Activated B cell treated with CpG ODN at 0.5 μM for 24 hours (primary cell): ENCODE results near the gene RPL18. TPM values are rescaled to one million over a fixed set of nuclear protein-coding genes. Genes with fewer than 3 reads are reported as not detected.
"Not testable (repeated sequence)": the region's sequence is repeated elsewhere in the genome, so short reads cannot be mapped to it uniquely, and the experiment has no call there.

Source experiments
- ATAC-seq: fragments of 200-7000 bp; cut with Tn5 transposase; one replicate; pipeline ENCODE4 v1.10.0; 2021; ENCODE audit warnings: low read depth, mild to moderate bottlenecking, moderate library complexity
- CTCF ChIA-PET: fragments of 350-600 bp; sonication (Branson Sonifier 250); formaldehyde crosslinking; loops from one replicate; lab custom pipeline; 2021; ENCODE audit warnings: antibody characterized with exemption; lab: Charles Lee
- POLR2A ChIA-PET: fragments of 350-600 bp; sonication (Branson Sonifier 250); formaldehyde crosslinking; loops from one replicate; lab custom pipeline; 2021; ENCODE audit warnings: antibody characterized with exemption; lab: Charles Lee
- DNase-seq: peaks from one replicate; pipeline ENCODE4 v3.0.0; 2022
- H3K27ac Mint-ChIP-seq: one replicate; pipeline ENCODE4 v1.8.0; 2020; ENCODE audit warnings: mixed read lengths
- H3K27me3 Mint-ChIP-seq: one replicate; pipeline ENCODE4 v1.8.0; 2021; ENCODE audit warnings: mixed read lengths
- H3K36me3 Mint-ChIP-seq: one replicate; pipeline ENCODE4 v1.8.0; 2021; ENCODE audit warnings: low read depth, mixed read lengths
- H3K4me1 Mint-ChIP-seq: one replicate; pipeline ENCODE4 v1.8.0; 2021; ENCODE audit warnings: mixed read lengths
- H3K4me3 Mint-ChIP-seq: one replicate; pipeline ENCODE4 v1.8.0; 2020; ENCODE audit warnings: mild to moderate bottlenecking, mixed read lengths
- H3K9me3 Mint-ChIP-seq: one replicate; pipeline ENCODE4 v1.8.0; 2020; ENCODE audit warnings: mixed read lengths
- intact Hi-C: fragments of 100-400 bp; cut with micrococcal nuclease; formaldehyde crosslinking; loops from one replicate; pipeline ENCODE4 v1.15.1; 2024
- total RNA-seq: library from RNA; stranded (reverse); gene quantifications from 2 replicates; pipeline ENCODE4 v1.2.3, GENCODE V29; 2022
- TF ChIP-seq, protein P1 (sequence below): fragments of 200-600 bp; IDR thresholded peaks from one replicate; pipeline ENCODE4 v1.8.0; 2022; ENCODE audit warnings: antibody characterized with exemption, mild to moderate bottlenecking

RPL18 gene
- total RNA-seq, 1 donor from 2014 or later: 2,427 TPM

DNA sequence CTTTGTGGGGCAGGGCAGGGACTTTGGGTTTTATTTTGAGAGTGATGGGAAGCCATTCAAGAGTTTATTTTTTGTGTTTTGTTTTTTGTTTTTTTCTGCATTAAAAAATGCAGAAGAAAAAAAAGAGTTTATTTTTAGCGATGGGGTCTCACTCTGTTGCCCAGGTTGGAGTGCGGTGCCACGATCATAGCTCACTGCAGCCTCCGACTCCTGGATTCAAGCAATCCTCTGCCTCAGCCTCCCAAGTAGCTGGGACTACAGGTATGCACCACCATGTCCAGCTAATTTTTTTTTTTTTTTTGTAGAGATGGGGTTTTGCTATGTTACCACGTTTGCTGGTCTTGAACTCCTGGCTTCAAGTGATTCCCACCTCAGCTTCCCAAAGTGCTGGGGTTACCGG is 39.5 kb upstream of the RPL18 start:
- intact Hi-C loops: no loop called here
- Mint-ChIP-seq H3K36me3 (no peaks in the 10 kb centered on the region), H3K4me3 (no peak overlapping the region), H3K27me3 (no peaks in the 10 kb centered on the region), H3K27ac (no peak overlapping the region), H3K9me3 (no peaks in the 10 kb centered on the region), H3K4me1 (peaks cover 16% of the 10 kb centered on the region)
- TF ChIP-seq, protein P1, sequence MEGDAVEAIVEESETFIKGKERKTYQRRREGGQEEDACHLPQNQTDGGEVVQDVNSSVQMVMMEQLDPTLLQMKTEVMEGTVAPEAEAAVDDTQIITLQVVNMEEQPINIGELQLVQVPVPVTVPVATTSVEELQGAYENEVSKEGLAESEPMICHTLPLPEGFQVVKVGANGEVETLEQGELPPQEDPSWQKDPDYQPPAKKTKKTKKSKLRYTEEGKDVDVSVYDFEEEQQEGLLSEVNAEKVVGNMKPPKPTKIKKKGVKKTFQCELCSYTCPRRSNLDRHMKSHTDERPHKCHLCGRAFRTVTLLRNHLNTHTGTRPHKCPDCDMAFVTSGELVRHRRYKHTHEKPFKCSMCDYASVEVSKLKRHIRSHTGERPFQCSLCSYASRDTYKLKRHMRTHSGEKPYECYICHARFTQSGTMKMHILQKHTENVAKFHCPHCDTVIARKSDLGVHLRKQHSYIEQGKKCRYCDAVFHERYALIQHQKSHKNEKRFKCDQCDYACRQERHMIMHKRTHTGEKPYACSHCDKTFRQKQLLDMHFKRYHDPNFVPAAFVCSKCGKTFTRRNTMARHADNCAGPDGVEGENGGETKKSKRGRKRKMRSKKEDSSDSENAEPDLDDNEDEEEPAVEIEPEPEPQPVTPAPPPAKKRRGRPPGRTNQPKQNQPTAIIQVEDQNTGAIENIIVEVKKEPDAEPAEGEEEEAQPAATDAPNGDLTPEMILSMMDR: no peak
- POLR2A ChIA-PET: interaction anchor here (0.6 to 1.0 kb wide), 3 partner anchors 12 to 1016 kb away, joined by 3 to 4 read pairs (median 4); partner anchors contain the start of genes CA11 and NUCB1
- CTCF ChIA-PET: no interaction called here
- DNase-seq (no peak), ATAC-seq (no peak)

DNA sequence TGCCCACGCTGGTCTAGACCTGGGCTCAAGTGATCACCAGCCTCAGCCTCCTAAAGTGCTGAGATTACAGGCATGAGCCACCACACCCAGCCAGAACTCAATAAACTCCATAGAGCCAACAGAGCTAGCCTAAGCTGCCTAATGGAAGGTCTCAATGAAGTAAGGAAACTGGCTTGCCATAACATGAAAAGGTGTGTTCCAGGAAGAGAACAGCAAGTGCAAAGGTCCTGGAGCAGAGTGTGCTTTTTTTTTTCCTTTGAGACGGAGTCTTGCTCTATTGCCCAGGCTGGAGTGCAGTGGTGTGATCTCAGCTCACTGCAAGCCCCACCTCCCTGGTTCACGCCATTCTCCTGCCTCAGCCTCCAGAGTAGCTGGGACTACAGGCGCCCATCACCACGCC is 38.9 kb upstream of the RPL18 start:
- CTCF ChIA-PET, H3K27ac Mint-ChIP-seq, H3K9me3 Mint-ChIP-seq, H3K4me3 Mint-ChIP-seq, DNase-seq, ATAC-seq, intact Hi-C loops, H3K27me3 Mint-ChIP-seq, H3K36me3 Mint-ChIP-seq: not testable (repeated sequence)
- peaks cover 17% of the 10 kb centered on the region for H3K4me1 Mint-ChIP-seq
- POLR2A ChIA-PET: interaction anchor here (0.7 to 1.6 kb wide), 3 partner anchors 9 to 242 kb away, joined by 3 to 4 read pairs (median 3); partner anchors contain the start of genes CA11 and NUCB1

DNA sequence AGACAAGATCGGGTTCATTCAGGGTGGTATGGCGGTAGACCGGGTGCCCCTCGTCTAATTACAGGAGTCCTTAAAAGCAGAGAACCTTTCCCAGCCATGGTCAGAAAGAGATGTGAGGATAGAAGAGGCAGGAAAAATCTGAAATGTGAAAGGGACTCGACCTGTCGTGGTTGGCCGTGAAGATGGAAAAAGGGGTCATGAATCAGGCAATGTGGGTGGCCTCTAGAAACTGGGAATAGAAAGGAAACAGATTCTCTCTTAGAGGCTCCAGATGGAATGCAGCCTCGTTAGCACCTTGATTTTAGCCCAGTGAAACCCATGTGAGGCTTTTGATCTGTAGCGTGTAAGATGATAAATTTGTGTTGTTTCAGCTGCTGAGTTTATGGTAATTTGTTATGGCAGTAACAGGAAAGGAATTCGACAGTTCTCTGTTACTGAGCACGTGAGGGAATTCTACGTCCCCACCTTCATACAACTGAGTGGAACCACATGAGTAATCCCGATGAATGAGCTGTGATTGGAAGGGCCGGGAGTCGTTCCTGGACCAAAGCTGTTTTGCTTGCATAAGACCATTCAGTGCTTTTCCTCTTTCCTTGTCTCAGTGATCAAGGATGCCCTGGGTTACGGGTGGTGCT is 38.0 kb upstream of the RPL18 start:
- intact Hi-C loops: no loop called here

DNA sequence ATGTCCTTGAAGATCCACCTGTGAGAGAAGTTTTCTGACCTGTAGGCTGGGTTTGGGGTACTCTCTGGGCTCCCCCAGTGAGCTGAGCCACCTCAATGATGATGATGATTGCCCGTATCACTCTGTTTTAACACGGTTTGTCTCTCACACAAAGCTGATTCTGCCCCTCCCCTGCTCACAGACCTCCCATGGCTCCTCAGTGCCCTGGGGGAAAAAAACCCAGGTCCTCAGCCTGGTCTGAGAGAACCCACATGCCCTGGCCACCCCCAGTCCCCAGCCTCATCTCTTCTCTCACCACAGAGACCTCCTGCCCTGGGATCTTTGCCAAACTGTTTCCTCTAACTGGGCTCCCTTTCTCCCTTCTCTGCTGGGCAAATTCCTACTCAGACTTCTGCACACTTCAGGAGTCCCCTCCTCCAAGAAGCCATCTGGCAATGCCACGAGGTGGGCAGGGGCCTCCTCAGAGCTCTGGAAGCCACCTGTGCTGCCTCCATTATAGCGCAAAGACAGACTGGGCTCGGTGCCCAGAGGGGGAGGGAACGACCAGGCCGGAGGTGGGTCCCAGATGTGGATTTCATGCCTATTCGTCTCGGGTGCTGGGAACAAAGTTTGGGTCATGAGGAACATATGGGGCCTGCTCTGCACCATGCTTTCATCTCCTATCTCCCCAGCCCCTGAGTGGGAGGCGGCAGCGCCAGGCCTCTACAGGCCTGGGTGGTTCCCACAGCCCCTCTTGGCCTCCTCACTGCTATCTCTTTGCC is 35.5 kb upstream of the RPL18 start:
- Mint-ChIP-seq H3K36me3 (no peaks in the 10 kb centered on the region), H3K27me3 (no peaks in the 10 kb centered on the region), H3K9me3 (no peaks in the 10 kb centered on the region), H3K4me1 (peaks cover 17% of the 10 kb centered on the region), H3K27ac (no peak overlapping the region), H3K4me3 (no peak overlapping the region)
- ChIA-PET CTCF (no interaction called here), POLR2A (no interaction called here)
- TF ChIP-seq, protein P1: no peak
- intact Hi-C loops: no loop called here
- no peak for DNase-seq
- no peak for ATAC-seq

More for the DNA sequence above, 38.0 kb upstream of the RPL18 start:
- H3K4me1 Mint-ChIP-seq: peaks cover 20% of the 10 kb centered on the region
- ChIA-PET POLR2A (interaction anchor here (1.6 kb wide), 1 partner anchor 8 kb away, joined by 3 read pairs; no protein-coding TSS in a partner anchor), CTCF (no interaction called here)
- DNase-seq: no peak
- no peak for ATAC-seq
- H3K27ac Mint-ChIP-seq: no peak overlapping the region
- no peaks in the 10 kb centered on the region for H3K36me3 Mint-ChIP-seq
- no peak overlapping the region for H3K4me3 Mint-ChIP-seq
- TF ChIP-seq, protein P1: no peak
- no peaks in the 10 kb centered on the region for H3K27me3 Mint-ChIP-seq
- H3K9me3 Mint-ChIP-seq: no peaks in the 10 kb centered on the region

DNA sequence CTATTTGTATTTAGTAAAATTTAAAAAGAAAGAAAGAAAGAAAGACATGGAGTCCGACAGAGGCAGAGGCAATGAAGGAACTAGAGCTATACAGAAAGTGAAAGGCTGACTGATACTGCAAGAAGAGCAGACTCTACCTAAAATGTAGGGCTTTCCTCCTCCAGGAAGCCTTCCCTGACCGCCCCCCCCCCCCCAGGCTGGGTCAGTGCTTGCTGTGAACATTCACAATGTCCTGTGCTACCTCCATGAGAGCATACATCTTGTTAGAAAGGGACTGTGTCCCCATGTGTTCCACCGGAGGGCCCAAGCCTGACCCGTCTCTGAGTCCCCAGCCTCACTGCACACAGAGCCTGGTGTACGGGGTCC is 32.7 kb upstream of the RPL18 start:
- no peaks in the 10 kb centered on the region for H3K9me3 Mint-ChIP-seq
- POLR2A ChIA-PET: no interaction called here
- peak overlapping the region; percentile 16 for H3K27ac Mint-ChIP-seq
- intact Hi-C loops: no loop called here
- H3K4me1 Mint-ChIP-seq: peaks cover 40% of the 10 kb centered on the region
- H3K4me3 Mint-ChIP-seq: no peak overlapping the region
- CTCF ChIA-PET: interaction anchor here (0.6 to 1.3 kb wide), 2 partner anchors 23 to 191 kb away, joined by 3 read pairs; no protein-coding TSS in a partner anchor
- TF ChIP-seq, protein P1: no peak
- H3K36me3 Mint-ChIP-seq: no peaks in the 10 kb centered on the region
- H3K27me3 Mint-ChIP-seq: no peaks in the 10 kb centered on the region
- ATAC-seq (no peak), DNase-seq (no peak)
